Trophoblast cell (in vitro differentiated cells and primary cell): ENCODE results near the gene MAP7D3.

Source experiments
- DNase-seq, 2 donors: peaks; one replicate each; pipeline ENCODE4 v3.0.0-alpha.2; 2016
- H2AFZ ChIP-seq: 2 replicates; pipeline ENCODE4 v1.6.1; 2013; ENCODE audit warnings: low read length, moderate library complexity, mild to moderate bottlenecking; ENCODE audit not compliant: insufficient read depth, poor library complexity
- H2AK5ac ChIP-seq: 2 replicates; pipeline ENCODE4 v1.6.1; 2013; ENCODE audit warnings: mild to moderate bottlenecking, low read length
- H2BK120ac ChIP-seq: 2 replicates; pipeline ENCODE4 v1.6.1; 2013; ENCODE audit warnings: low read length, mild to moderate bottlenecking, moderate library complexity; ENCODE audit not compliant: insufficient read depth, poor library complexity
- H2BK12ac ChIP-seq: 2 replicates; pipeline ENCODE4 v1.6.1; 2013; ENCODE audit warnings: mild to moderate bottlenecking, low read length, moderate library complexity
- H2BK5ac ChIP-seq: 2 replicates; pipeline ENCODE4 v1.6.1; 2013; ENCODE audit warnings: low read length, low read depth, moderate library complexity, mild to moderate bottlenecking; ENCODE audit not compliant: poor library complexity
- H3K14ac ChIP-seq: 2 replicates; pipeline ENCODE4 v1.6.1; 2013; ENCODE audit warnings: mild to moderate bottlenecking, low read length
- H3K18ac ChIP-seq: 2 replicates; pipeline ENCODE4 v1.6.1; 2013; ENCODE audit warnings: mild to moderate bottlenecking, low read length
- H3K23ac ChIP-seq: 2 replicates; pipeline ENCODE4 v1.6.1; 2013; ENCODE audit warnings: low read length
- H3K27ac ChIP-seq: 2 replicates; pipeline ENCODE4 v1.5.1; 2013; ENCODE audit warnings: low read depth, mild to moderate bottlenecking, inconsistent platforms, low read length, moderate library complexity
- H3K27me3 ChIP-seq: 2 replicates; pipeline ENCODE4 v1.6.1; 2013; ENCODE audit warnings: inconsistent platforms, mild to moderate bottlenecking, low read length, moderate library complexity; ENCODE audit not compliant: insufficient read depth
- H3K36me3 ChIP-seq, 2 experiments: 1 replicate in 1 of 2; 2 replicates in 1 of 2; pipeline ENCODE4 v1.6.1; 2013; ENCODE audit warnings: low read length in 2 of 2, mild to moderate bottlenecking in 2 of 2, moderate library complexity in 1 of 2; ENCODE audit not compliant: insufficient read depth in 2 of 2, control insufficient read depth in 1 of 2
- H3K4ac ChIP-seq: 2 replicates; pipeline ENCODE4 v1.6.1; 2013; ENCODE audit warnings: low read depth, mild to moderate bottlenecking, low read length, moderate library complexity
- H3K4me1 ChIP-seq, 2 experiments: 1 replicate in 1 of 2; 2 replicates in 1 of 2; pipeline ENCODE4 v1.6.1; 2013; ENCODE audit warnings: low read length in 2 of 2, mild to moderate bottlenecking in 2 of 2, moderate library complexity in 1 of 2; ENCODE audit not compliant: insufficient read depth in 2 of 2, control insufficient read depth in 1 of 2
- H3K4me2 ChIP-seq: 2 replicates; pipeline ENCODE4 v1.6.1; 2013; ENCODE audit warnings: inconsistent platforms, mild to moderate bottlenecking, low read length, moderate library complexity
- H3K4me3 ChIP-seq: 2 replicates; pipeline ENCODE4 v1.5.1; 2013; ENCODE audit warnings: mild to moderate bottlenecking, low read depth, low read length, inconsistent platforms
- H3K79me1 ChIP-seq: one replicate; pipeline ENCODE4 v1.6.1; 2013; ENCODE audit warnings: low read length
- H3K79me2 ChIP-seq: 2 replicates; pipeline ENCODE4 v1.6.1; 2013; ENCODE audit warnings: low read length, mild to moderate bottlenecking; ENCODE audit not compliant: control insufficient read depth, insufficient read depth, poor library complexity
- H3K9ac ChIP-seq: 2 replicates; pipeline ENCODE4 v1.6.1; 2013; ENCODE audit warnings: mild to moderate bottlenecking, low read length
- H3K9me3 ChIP-seq: 2 replicates; pipeline ENCODE4 v1.6.1; 2013; ENCODE audit warnings: low read depth, mild to moderate bottlenecking, control low read depth, inconsistent platforms, low read length; ENCODE audit not compliant: insufficient read depth
- H4K12ac ChIP-seq: 2 replicates; pipeline ENCODE4 v1.6.1; 2013; ENCODE audit warnings: low read depth, mild to moderate bottlenecking, low read length, moderate library complexity
- H4K8ac ChIP-seq: 2 replicates; pipeline ENCODE4 v1.6.1; 2013; ENCODE audit warnings: low read depth, mild to moderate bottlenecking, low read length, moderate library complexity
- H4K91ac ChIP-seq: one replicate; pipeline ENCODE4 v1.6.1; 2013; ENCODE audit warnings: low read depth, mild to moderate bottlenecking, low read length, moderate library complexity
- WGBS: extraction: QIAGEN DNeasy Blood & Tissue Kit; methylation state at CpG from one replicate; pipeline ENCODE4 v1.1.7; 2013; ENCODE audit warnings: missing lambda C conversion rate; ENCODE audit not compliant: insufficient read length, insufficient coverage; ENCODE audit errors: extremely low coverage; 5-methylcytosine and 5-hydroxymethylcytosine counted together

Gene MAP7D3

GRCh38 chrX:136196691-136197155 is 54.5 kb downstream of the MAP7D3 start:
- H3K27me3 ChIP-seq: no peaks in the 10 kb centered on the region
- H4K12ac ChIP-seq: no peak overlapping the region
- H3K4me3 ChIP-seq: no peak overlapping the region
- no peak overlapping the region for H3K4ac ChIP-seq
- H2BK12ac ChIP-seq: no peak overlapping the region
- H3K27ac ChIP-seq: no peak overlapping the region
- H3K4me1 ChIP-seq: no peaks in the 10 kb centered on the region
- no peak overlapping the region for H2BK120ac ChIP-seq
- H4K8ac ChIP-seq: no peak overlapping the region
- no peak overlapping the region for H3K4me2 ChIP-seq
- no peak overlapping the region for H2AFZ ChIP-seq
- no peaks in the 10 kb centered on the region for H3K79me2 ChIP-seq
- H2BK5ac ChIP-seq: no peak overlapping the region
- H4K91ac ChIP-seq: no peak overlapping the region
- no peak overlapping the region for H3K14ac ChIP-seq
- no peaks in the 10 kb centered on the region for H3K36me3 ChIP-seq
- DNase-seq: no peak
- WGBS: no CpG with 5 or more reads among the region's 7 CpGs
- H3K79me1 ChIP-seq: no peaks in the 10 kb centered on the region
- H3K9ac ChIP-seq: no peak overlapping the region
- no peak overlapping the region for H3K23ac ChIP-seq
- H3K9me3 ChIP-seq: no peaks in the 10 kb centered on the region
- no peak overlapping the region for H3K18ac ChIP-seq
- no peak overlapping the region for H2AK5ac ChIP-seq

GRCh38 chrX:136195247-136195646 is 56.0 kb downstream of the MAP7D3 start:
- Histone ChIP-seq H4K12ac (no peak overlapping the region), H4K91ac (no peak overlapping the region), H2BK5ac (no peak overlapping the region), H2BK120ac (no peak overlapping the region), H3K4me2 (no peak overlapping the region), H3K27ac (no peak overlapping the region), H3K4ac (no peak overlapping the region), H3K36me3 (no peaks in the 10 kb centered on the region), H2AFZ (no peak overlapping the region), H4K8ac (no peak overlapping the region), H3K4me1 (no peaks in the 10 kb centered on the region), H3K79me1 (no peaks in the 10 kb centered on the region), H3K9me3 (no peaks in the 10 kb centered on the region), H3K79me2 (no peaks in the 10 kb centered on the region), H3K9ac (no peak overlapping the region), H3K4me3 (no peak overlapping the region), H3K14ac (no peak overlapping the region), H2AK5ac (no peak overlapping the region), H3K23ac (no peak overlapping the region), H3K18ac (no peak overlapping the region), H3K27me3 (no peaks in the 10 kb centered on the region), H2BK12ac (no peak overlapping the region)
- WGBS: no CpG with 5 or more reads among the region's 4 CpGs
- no peak for DNase-seq

- no peaks in the 10 kb centered on the region for H3K79me1 ChIP-seq
- no peak overlapping the region for H2BK120ac ChIP-seq
- no peaks in the 10 kb centered on the region for H3K79me2 ChIP-seq
- no peak overlapping the region for H2AFZ ChIP-seq
- H3K4me3 ChIP-seq: no peak overlapping the region
- H3K14ac ChIP-seq: no peak overlapping the region
- H3K18ac ChIP-seq: no peak overlapping the region
- H3K27ac ChIP-seq: no peak overlapping the region
- H4K8ac ChIP-seq: no peak overlapping the region
- no peak overlapping the region for H3K4ac ChIP-seq
- no peaks in the 10 kb centered on the region for H3K27me3 ChIP-seq
- WGBS: no CpG with 5 or more reads among the region's 2 CpGs
- H2AK5ac ChIP-seq: no peak overlapping the region
- no peak overlapping the region for H2BK5ac ChIP-seq
- H3K4me1 ChIP-seq: no peaks in the 10 kb centered on the region
- no peak overlapping the region for H4K12ac ChIP-seq
- no peak for DNase-seq
- no peak overlapping the region for H2BK12ac ChIP-seq
- no peak overlapping the region for H3K9ac ChIP-seq
- H3K4me2 ChIP-seq: no peak overlapping the region
- H4K91ac ChIP-seq: no peak overlapping the region
- H3K36me3 ChIP-seq: no peaks in the 10 kb centered on the region
- no peaks in the 10 kb centered on the region for H3K9me3 ChIP-seq
- no peak overlapping the region for H3K23ac ChIP-seq
These were observed 56.7 kb downstream of the MAP7D3 start for GRCh38 chrX:136194536-136194935.

GRCh38 chrX:136193771-136194170 is 57.4 kb downstream of the MAP7D3 start:
- H4K91ac ChIP-seq: no peak overlapping the region
- DNase-seq: peak; percentile 54 to 71
- H3K18ac ChIP-seq: no peak overlapping the region
- WGBS: no CpG with 5 or more reads among the region's 4 CpGs
- no peak overlapping the region for H3K14ac ChIP-seq
- no peak overlapping the region for H3K4me3 ChIP-seq
- H3K27ac ChIP-seq: no peak overlapping the region
- no peaks in the 10 kb centered on the region for H3K79me1 ChIP-seq
- H3K79me2 ChIP-seq: no peaks in the 10 kb centered on the region
- H3K4me1 ChIP-seq: no peaks in the 10 kb centered on the region
- no peak overlapping the region for H3K4me2 ChIP-seq
- H3K9ac ChIP-seq: no peak overlapping the region
- no peak overlapping the region for H2AFZ ChIP-seq
- H4K12ac ChIP-seq: no peak overlapping the region
- H2BK120ac ChIP-seq: no peak overlapping the region
- H3K27me3 ChIP-seq: no peaks in the 10 kb centered on the region
- H3K36me3 ChIP-seq: no peaks in the 10 kb centered on the region
- H3K23ac ChIP-seq: no peak overlapping the region
- H2AK5ac ChIP-seq: no peak overlapping the region
- no peak overlapping the region for H2BK12ac ChIP-seq
- H2BK5ac ChIP-seq: no peak overlapping the region
- no peak overlapping the region for H3K4ac ChIP-seq
- H4K8ac ChIP-seq: no peak overlapping the region
- no peaks in the 10 kb centered on the region for H3K9me3 ChIP-seq
